HepG2 (cell line): ENCODE results near the gene STX5. TPM values are rescaled to one million over a fixed set of nuclear protein-coding genes. Genes with fewer than 3 reads are reported as not detected.
A peak's percentile ranks its signal among the peaks of the same experiment; 100 is the strongest.

Experiments
- GPN1 ChIP-seq: sonication (generic); formaldehyde crosslinking; IDR thresholded peaks from 2 replicates; pipeline ENCODE4 v1.5.1; 2020; ENCODE audit warnings: missing genetic modification reagents, borderline replicate concordance
- HBP1 ChIP-seq: IDR thresholded peaks from 2 replicates; pipeline ENCODE4 v1.6.1; 2016; ENCODE audit warnings: low read depth, control low read depth
- KDM3A ChIP-seq: IDR thresholded peaks from 2 replicates; pipeline ENCODE4 v1.6.1; 2018; ENCODE audit warnings: low read depth, missing compliant biosample characterization
- RBM39 ChIP-seq: fragments of 200-400 bp; formaldehyde crosslinking; IDR thresholded peaks from one replicate; pipeline ENCODE4 v1.6.1; 2018; ENCODE audit warnings: antibody characterized with exemption, mild to moderate bottlenecking, low read depth, low read length; ENCODE audit not compliant: poor library complexity, severe bottlenecking
- THRA ChIP-seq: sonication (generic); formaldehyde crosslinking; IDR thresholded peaks from 2 replicates; pipeline ENCODE4 v1.4.0; 2020; ENCODE audit warnings: missing genetic modification reagents, borderline replicate concordance
- U2AF2 ChIP-seq: fragments of 200-400 bp; formaldehyde crosslinking; IDR thresholded peaks from 2 replicates; pipeline ENCODE4 v1.6.1; 2017; ENCODE audit warnings: low read depth, mild to moderate bottlenecking, low read length
- ZBTB14 ChIP-seq: sonication (generic); formaldehyde crosslinking; IDR thresholded peaks from 2 replicates; pipeline ENCODE4 v1.4.0; 2020; ENCODE audit warnings: missing genetic modification reagents
- ZNF138 ChIP-seq: sonication (generic); formaldehyde crosslinking; IDR thresholded peaks from 2 replicates; pipeline ENCODE4 v1.5.0; 2020; ENCODE audit warnings: mild to moderate bottlenecking, low read depth, missing genetic modification reagents
- ZNF142 ChIP-seq: sonication (generic); formaldehyde crosslinking; IDR thresholded peaks from 2 replicates; pipeline ENCODE4 v1.4.0; 2020; ENCODE audit warnings: missing genetic modification reagents
- ZNF260 ChIP-seq: sonication (generic); formaldehyde crosslinking; IDR thresholded peaks from 2 replicates; pipeline ENCODE4 v1.4.0; 2020; ENCODE audit warnings: missing genetic modification reagents, low read depth, mild to moderate bottlenecking, borderline replicate concordance
- ZNF274 ChIP-seq: sonication (generic); formaldehyde crosslinking; IDR thresholded peaks from 2 replicates; pipeline ENCODE4 v1.5.1; 2020; ENCODE audit warnings: mild to moderate bottlenecking, missing genetic modification reagents
- ZNF280D ChIP-seq: sonication (generic); formaldehyde crosslinking; IDR thresholded peaks from 2 replicates; pipeline ENCODE4 v1.5.1; 2020; ENCODE audit warnings: mild to moderate bottlenecking, missing genetic modification reagents
- ZNF496 ChIP-seq: sonication (generic); formaldehyde crosslinking; IDR thresholded peaks from 2 replicates; pipeline ENCODE4 v1.8.1; 2023; ENCODE audit warnings: mild to moderate bottlenecking, moderate library complexity, missing genetic modification reagents; ENCODE audit not compliant: insufficient replicate concordance
- ZNF737 ChIP-seq: sonication (generic); formaldehyde crosslinking; IDR thresholded peaks from 2 replicates; pipeline ENCODE4 v1.5.0; 2020; ENCODE audit warnings: missing genetic modification reagents, mild to moderate bottlenecking, borderline replicate concordance
- polyA plus RNA-seq, 8 experiments: library from polyadenylated mRNA; depleted of rRNA in 3 of 8; stranded (reverse) in 7 of 8; unstranded in 1 of 8; fragments of >200 nt; fragmentation: Illumina TruSeq in 4 of 8; extraction: Trizol in 4 of 8; gene quantifications; 2 replicates each; pipeline versions ENCODE4 v1.2.1 to v1.2.3, GENCODE V29; 2011 to 2016; ENCODE audit warnings: low read depth in 4 of 8, missing spikeins in 1 of 8, mixed read lengths in 1 of 8; ENCODE audit not compliant: insufficient read depth in 1 of 8
- total RNA-seq, 5 experiments: library from RNA; depleted of rRNA; stranded (reverse); fragments of >200 nt; fragmentation: Illumina TruSeq; extraction: Trizol; gene quantifications; 2 replicates each; pipeline ENCODE4 v1.2.3, GENCODE V29; 2016; ENCODE audit warnings: low read depth in 1 of 5

The STX5 gene
- total and polyA plus RNA-seq, 2 of the 13 experiments (the other 11 are each of a cell fraction or from before 2014, with no cell fraction given): 26.9 to 30.0 TPM

DNA sequence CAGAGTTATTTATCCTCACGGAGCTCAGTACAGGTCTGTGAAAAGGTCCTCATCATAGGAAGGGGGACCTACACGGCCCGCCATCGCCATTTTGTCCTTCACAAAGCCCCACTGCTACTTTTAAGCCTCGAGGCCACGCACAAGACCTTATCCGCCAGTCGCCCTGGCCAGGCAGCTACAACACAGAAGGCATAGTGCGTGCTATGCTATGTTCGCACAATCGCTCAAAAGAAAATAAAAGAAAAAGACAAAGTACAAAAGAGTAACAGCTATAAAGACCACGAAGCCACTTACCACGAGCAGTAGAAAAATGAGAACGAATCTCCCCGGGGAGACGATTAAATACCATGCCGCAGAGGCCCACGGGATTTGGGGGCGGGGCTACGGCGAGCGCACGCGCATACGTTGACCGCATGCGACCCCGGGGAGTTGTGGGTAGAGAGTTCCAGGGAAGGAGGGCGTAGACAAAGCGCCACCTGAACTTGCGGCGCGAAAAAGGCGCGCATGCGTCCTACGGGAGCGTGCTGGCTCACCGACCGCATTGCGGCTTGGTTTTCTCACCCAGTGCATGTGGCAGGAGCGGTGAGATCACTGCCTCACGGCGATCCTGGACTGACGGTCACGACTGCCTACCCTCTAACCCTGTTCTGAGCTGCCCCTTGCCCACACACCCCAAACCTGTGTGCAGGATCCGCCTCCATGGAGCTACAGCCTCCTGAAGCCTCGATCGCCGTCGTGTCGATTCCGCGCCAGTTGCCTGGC lies 23.9 kb upstream of the STX5 start (continued):
- TF ChIP-seq ZNF280D (CRISPR knock-in tag) (peak; percentile 46; the same call in 1 of the 2 replicates), ZBTB14 (CRISPR knock-in tag) (peak; percentile 61), U2AF2 (0 out of 2 replicates have a peak, but pooled peaks have one; percentile 67), ZNF274 (CRISPR knock-in tag) (peak; percentile 97), KDM3A (CRISPR knock-in tag) (no peak), ZNF260 (no peak), ZNF138 (peak; percentile 95), THRA (CRISPR knock-in tag) (no peak), RBM39 (peak; percentile 68), ZNF737 (CRISPR knock-in tag) (peak; percentile 41; the same call in 1 of the 2 replicates), GPN1 (CRISPR knock-in tag) (no peak), ZNF496 (CRISPR knock-in tag) (no peak), HBP1 (CRISPR knock-in tag) (peak; percentile 93), ZNF142 (CRISPR knock-in tag) (peak; percentile 97)
